ENCODE measurements around the gene OCSTAMP.

OCSTAMP gene

DNA sequence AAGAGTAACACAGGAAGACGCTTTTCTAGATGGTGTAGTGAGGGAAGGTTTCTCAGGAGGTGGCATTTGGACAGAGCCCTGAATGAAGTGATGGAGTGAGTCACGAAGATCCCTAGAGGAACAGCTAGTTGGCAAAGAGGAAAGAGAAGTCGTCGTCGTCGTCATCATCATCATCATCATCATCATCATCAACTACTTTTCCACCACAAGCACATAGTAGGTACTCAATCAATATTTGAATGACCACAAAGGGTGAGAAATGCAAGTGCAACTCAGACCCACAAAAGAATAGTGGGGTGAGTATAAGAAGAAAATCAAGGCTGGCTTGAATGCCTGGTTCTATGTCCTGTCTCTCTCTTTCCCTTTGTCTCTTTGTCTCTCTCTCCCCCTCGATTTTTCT lies 28.3 kb upstream of the OCSTAMP start:
- DNase-seq (ENCODE audit: low read depth in 1 of 2, low spot score in 1 of 2) = no peak
- TF ChIP-seq, protein P1, sequence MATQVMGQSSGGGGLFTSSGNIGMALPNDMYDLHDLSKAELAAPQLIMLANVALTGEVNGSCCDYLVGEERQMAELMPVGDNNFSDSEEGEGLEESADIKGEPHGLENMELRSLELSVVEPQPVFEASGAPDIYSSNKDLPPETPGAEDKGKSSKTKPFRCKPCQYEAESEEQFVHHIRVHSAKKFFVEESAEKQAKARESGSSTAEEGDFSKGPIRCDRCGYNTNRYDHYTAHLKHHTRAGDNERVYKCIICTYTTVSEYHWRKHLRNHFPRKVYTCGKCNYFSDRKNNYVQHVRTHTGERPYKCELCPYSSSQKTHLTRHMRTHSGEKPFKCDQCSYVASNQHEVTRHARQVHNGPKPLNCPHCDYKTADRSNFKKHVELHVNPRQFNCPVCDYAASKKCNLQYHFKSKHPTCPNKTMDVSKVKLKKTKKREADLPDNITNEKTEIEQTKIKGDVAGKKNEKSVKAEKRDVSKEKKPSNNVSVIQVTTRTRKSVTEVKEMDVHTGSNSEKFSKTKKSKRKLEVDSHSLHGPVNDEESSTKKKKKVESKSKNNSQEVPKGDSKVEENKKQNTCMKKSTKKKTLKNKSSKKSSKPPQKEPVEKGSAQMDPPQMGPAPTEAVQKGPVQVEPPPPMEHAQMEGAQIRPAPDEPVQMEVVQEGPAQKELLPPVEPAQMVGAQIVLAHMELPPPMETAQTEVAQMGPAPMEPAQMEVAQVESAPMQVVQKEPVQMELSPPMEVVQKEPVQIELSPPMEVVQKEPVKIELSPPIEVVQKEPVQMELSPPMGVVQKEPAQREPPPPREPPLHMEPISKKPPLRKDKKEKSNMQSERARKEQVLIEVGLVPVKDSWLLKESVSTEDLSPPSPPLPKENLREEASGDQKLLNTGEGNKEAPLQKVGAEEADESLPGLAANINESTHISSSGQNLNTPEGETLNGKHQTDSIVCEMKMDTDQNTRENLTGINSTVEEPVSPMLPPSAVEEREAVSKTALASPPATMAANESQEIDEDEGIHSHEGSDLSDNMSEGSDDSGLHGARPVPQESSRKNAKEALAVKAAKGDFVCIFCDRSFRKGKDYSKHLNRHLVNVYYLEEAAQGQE (IDR thresholded peaks at IDR 0.05; ENCODE audit: insufficient replicate concordance, low read depth) = no peak
- TF ChIP-seq GABPA (IDR thresholded peaks at IDR 0.05; ENCODE audit: low read depth) (no peak), CTCF (IDR thresholded peaks at IDR 0.05; ENCODE audit: insufficient read depth, low read length) (no peak), POLR2AphosphoS5 (IDR thresholded peaks at IDR 0.05; ENCODE audit: low read depth) (no peak), SPI1 (IDR thresholded peaks at IDR 0.05; ENCODE audit: borderline replicate concordance, low read depth) (no peak)

GRCh38 chr20:46576774-46577395 lies 26.4 kb upstream of the OCSTAMP start:
- TF ChIP-seq GABPA (IDR thresholded peaks at IDR 0.05; ENCODE audit: low read depth) (no peak), CTCF (IDR thresholded peaks at IDR 0.05; ENCODE audit: insufficient read depth, low read length) (no peak), POLR2AphosphoS5 (IDR thresholded peaks at IDR 0.05; ENCODE audit: low read depth) (no peak), SPI1 (IDR thresholded peaks at IDR 0.05; ENCODE audit: borderline replicate concordance, low read depth) (no peak)
- TF ChIP-seq, protein P1 (IDR thresholded peaks at IDR 0.05; ENCODE audit: insufficient replicate concordance, low read depth) = no peak
- Histone ChIP-seq H3K4me3 (replicated peaks; ENCODE audit: insufficient read depth, low read length) (no peak overlapping the region), H3K27ac (replicated peaks) (no peak overlapping the region), H3K27me3 (ENCODE audit: insufficient read depth, poor library complexity, severe bottlenecking) (no peaks in the 10 kb centered on the region)
- no peak for DNase-seq (ENCODE audit: low read depth in 1 of 2, low spot score in 1 of 2)

More for the DNA sequence above, 28.3 kb upstream of the OCSTAMP start:
- no peaks in the 10 kb centered on the region for H3K27me3 ChIP-seq (ENCODE audit: insufficient read depth, poor library complexity, severe bottlenecking)
- H3K4me3 ChIP-seq (replicated peaks; ENCODE audit: insufficient read depth, low read length) = no peak overlapping the region
- no peak overlapping the region for H3K27ac ChIP-seq (replicated peaks)

DNA sequence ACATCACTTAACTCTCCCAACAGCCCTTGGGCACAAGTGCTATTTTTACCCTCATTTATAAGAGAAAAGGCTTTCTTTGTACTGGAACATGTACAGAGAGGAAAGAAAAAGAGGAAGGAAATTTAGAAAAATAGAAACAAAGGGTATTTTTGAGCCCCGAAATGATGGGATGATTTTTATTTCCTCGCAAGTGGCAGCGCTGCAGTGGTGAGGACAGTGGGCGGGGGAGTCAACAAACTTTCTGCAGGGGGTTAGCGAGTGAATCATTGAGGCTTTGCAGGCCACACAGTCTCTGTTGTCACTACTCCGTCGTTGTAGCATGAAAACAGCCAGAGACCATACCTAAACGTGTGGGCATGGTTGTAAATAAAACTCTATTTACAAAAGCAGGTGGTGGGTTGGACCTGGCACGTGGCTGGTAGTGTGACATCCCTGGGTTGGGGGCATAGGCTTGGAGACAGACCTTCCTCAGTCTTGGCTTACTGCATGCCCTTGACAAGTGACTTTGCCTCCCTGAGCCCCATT lies 25.5 kb upstream of the OCSTAMP start:
- Histone ChIP-seq H3K27me3 (ENCODE audit: insufficient read depth, poor library complexity, severe bottlenecking) (no peaks in the 10 kb centered on the region), H3K27ac (replicated peaks) (no peak overlapping the region), H3K4me3 (replicated peaks; ENCODE audit: insufficient read depth, low read length) (no peak overlapping the region)
- TF ChIP-seq, protein P1 (IDR thresholded peaks at IDR 0.05; ENCODE audit: insufficient replicate concordance, low read depth) = no peak
- TF ChIP-seq POLR2AphosphoS5 (IDR thresholded peaks at IDR 0.05; ENCODE audit: low read depth) (no peak), CTCF (IDR thresholded peaks at IDR 0.05; ENCODE audit: insufficient read depth, low read length) (no peak), GABPA (IDR thresholded peaks at IDR 0.05; ENCODE audit: low read depth) (no peak), SPI1 (IDR thresholded peaks at IDR 0.05; ENCODE audit: borderline replicate concordance, low read depth) (no peak)
- no peak for DNase-seq (ENCODE audit: low read depth in 1 of 2, low spot score in 1 of 2)
